Measurements from ENCODE around the gene SAYSD1. TPM values are rescaled to one million over a fixed set of nuclear protein-coding genes. Genes with fewer than 3 reads are reported as not detected.

SAYSD1 gene
- total RNA-seq, 4 donors from 2014 or later = 12.3 to 29.1 (median 18.8) TPM

DNA sequence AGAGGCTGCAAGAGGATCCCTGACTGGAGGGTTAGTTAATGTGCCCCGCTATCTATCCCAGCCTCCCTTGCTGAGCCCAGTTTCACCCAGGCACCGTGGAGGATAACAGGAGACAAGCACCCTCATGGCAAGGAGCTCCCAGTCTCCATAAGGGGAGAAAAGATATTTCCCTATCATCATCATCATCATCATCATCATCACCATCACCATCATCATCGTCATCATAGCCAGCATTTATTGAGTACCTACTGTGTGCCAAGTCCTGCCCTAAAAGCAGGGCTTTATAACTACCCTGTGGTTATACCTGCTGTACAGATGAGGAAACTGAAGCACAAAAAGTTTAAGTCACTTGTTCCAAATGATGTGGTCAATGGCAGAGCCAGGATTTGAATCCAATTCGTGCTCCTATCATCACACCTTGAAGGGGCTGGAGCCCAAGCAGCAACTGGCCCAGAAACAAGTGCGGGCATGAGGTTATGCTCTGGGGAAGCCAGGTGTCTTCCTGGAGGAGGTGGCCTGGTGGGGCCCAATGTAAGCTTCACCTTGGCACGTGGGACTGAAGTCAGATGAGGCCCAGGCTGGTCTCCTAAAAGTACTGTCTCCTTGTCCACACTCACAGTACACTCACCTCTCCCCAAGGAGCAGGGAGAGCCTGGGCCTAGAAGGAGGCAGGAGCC, 56.4 kb downstream of the SAYSD1 start:
- H3K4me3 ChIP-seq = no peak overlapping the region
- no peaks in the 10 kb centered on the region for H3K4me1 ChIP-seq
- H3K9me3 ChIP-seq = no peaks in the 10 kb centered on the region
- H3K36me3 ChIP-seq = no peaks in the 10 kb centered on the region
- H3K27me3 ChIP-seq = peaks cover 0 to 17% of the 10 kb centered on the region in 2 donors
- no peak for TF ChIP-seq EP300 (IDR thresholded peaks at IDR 0.05)
- TF ChIP-seq, protein P1, sequence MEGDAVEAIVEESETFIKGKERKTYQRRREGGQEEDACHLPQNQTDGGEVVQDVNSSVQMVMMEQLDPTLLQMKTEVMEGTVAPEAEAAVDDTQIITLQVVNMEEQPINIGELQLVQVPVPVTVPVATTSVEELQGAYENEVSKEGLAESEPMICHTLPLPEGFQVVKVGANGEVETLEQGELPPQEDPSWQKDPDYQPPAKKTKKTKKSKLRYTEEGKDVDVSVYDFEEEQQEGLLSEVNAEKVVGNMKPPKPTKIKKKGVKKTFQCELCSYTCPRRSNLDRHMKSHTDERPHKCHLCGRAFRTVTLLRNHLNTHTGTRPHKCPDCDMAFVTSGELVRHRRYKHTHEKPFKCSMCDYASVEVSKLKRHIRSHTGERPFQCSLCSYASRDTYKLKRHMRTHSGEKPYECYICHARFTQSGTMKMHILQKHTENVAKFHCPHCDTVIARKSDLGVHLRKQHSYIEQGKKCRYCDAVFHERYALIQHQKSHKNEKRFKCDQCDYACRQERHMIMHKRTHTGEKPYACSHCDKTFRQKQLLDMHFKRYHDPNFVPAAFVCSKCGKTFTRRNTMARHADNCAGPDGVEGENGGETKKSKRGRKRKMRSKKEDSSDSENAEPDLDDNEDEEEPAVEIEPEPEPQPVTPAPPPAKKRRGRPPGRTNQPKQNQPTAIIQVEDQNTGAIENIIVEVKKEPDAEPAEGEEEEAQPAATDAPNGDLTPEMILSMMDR (IDR thresholded peaks at IDR 0.05) = no peak
- no peak for TF ChIP-seq POLR2A (IDR thresholded peaks at IDR 0.05)
- DNase-seq (ENCODE audit: low spot score in 2 of 2) = no peak
- no peak overlapping the region for H3K27ac ChIP-seq
- 76 to 78% methylated on average over 6 of the region's 6 CpGs for WGBS, 2 donors

DNA sequence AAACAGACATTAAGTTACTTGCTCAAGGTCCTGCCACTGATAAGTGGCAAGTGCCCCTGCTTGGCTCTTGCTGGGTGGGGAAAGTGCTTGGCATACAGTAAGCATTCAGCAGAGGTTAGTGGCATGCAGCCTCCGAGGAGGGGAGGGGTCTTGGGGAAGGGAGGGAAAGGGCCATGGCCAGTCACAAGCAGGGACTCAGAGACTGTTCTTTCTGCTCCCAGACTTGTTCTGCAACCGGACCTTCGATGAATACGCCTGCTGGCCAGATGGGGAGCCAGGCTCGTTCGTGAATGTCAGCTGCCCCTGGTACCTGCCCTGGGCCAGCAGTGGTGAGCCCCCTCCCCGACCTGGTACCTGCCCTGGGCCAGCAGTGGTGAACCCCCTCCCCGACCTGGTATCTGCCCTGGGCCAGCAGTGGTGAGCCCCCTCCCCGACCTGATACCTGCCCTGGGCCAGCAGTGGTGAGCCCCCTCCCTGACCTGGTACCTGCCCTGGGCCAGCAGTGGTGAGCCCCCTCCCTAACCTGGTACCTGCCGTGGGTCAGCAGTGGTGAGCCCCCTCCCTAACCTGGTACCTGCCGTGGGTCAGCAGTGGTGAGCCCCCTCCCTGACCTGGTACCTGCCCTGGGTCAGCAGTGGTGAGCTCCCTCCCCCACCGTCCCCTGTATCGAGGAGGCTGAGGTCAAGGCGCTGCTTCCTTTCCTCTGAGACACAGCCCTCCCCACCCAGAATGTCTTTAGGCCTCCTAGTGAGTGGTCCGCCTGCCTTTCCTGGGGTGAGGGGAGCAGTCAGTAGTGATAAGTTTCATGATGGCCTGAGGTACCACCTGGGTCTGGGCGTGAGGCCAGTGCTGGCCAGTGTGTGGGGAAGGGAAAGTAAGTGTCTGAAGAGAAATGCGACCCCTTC, 57.5 kb downstream of the SAYSD1 start:
- Histone ChIP-seq H3K27me3 (peaks cover 0 to 20% of the 10 kb centered on the region in 2 donors), H3K36me3 (no peaks in the 10 kb centered on the region), H3K4me3 (no peak overlapping the region), H3K27ac (no peak overlapping the region), H3K4me1 (no peaks in the 10 kb centered on the region), H3K9me3 (no peaks in the 10 kb centered on the region)
- TF ChIP-seq, protein P1 (IDR thresholded peaks at IDR 0.05) = no peak
- no peak for TF ChIP-seq EP300 (IDR thresholded peaks at IDR 0.05)
- TF ChIP-seq POLR2A (IDR thresholded peaks at IDR 0.05) = no peak
- DNase-seq (ENCODE audit: low spot score in 2 of 2) = no peak
- 50 to 64% methylated on average over 15 of the region's 17 CpGs for WGBS, 2 donors

DNA sequence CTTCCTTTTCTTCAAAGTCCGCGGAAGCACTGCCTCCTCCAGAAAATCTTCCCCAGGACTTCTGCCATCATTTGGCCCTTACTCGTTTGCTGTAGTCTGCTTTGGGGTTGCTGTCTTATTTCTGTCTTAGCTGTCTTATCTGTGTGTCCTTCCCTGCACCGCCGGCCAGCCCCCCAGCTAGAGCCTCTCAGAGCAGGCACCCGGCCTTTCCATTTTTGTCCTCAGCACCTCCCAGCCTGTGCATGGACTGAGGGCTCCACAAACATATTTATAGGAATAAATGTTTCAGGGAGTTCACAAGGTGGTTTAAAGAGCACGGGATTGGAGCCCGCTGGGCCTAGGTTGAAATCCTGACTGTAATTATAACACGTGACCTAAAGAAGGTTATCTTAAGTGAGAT, 58.3 kb downstream of the SAYSD1 start:
- Histone ChIP-seq H3K9me3 (no peaks in the 10 kb centered on the region), H3K27ac (no peak overlapping the region), H3K4me3 (no peak overlapping the region), H3K4me1 (no peaks in the 10 kb centered on the region), H3K27me3 (peaks cover 0 to 27% of the 10 kb centered on the region in 2 donors), H3K36me3 (no peaks in the 10 kb centered on the region)
- WGBS, 2 donors = 89 to 90% methylated on average over 9 of the region's 9 CpGs
- TF ChIP-seq POLR2A (IDR thresholded peaks at IDR 0.05) = no peak
- TF ChIP-seq EP300 (IDR thresholded peaks at IDR 0.05) = no peak
- TF ChIP-seq, protein P1 (IDR thresholded peaks at IDR 0.05) = no peak
- no peak for DNase-seq (ENCODE audit: low spot score in 2 of 2)

DNA sequence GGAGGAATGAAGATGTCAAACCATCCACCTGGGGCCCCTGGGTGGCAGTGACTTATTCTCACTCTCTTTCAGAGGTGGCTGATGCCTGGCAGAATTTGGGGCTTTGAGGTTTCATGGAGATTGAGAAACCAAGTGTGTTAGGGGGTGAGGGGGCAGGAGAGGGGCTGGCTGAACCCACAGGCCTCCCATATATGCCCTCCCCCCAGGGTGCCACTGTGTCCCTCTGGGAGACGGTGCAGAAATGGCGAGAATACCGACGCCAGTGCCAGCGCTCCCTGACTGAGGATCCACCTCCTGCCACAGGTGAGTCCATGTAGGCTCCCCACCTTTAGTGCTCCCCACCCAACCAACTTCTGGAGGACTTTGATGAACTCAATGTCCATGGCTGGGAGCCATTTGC, 58.8 kb downstream of the SAYSD1 start:
- Histone ChIP-seq H3K4me3 (no peak overlapping the region), H3K4me1 (no peaks in the 10 kb centered on the region), H3K27ac (no peak overlapping the region), H3K9me3 (no peaks in the 10 kb centered on the region), H3K36me3 (no peaks in the 10 kb centered on the region), H3K27me3 (peaks cover 0 to 27% of the 10 kb centered on the region in 2 donors)
- 87 to 91% methylated on average over 5 of the region's 5 CpGs for WGBS, 2 donors
- no peak for DNase-seq (ENCODE audit: low spot score in 2 of 2)
- TF ChIP-seq, protein P1 (IDR thresholded peaks at IDR 0.05) = no peak
- TF ChIP-seq EP300 (IDR thresholded peaks at IDR 0.05) (no peak), POLR2A (IDR thresholded peaks at IDR 0.05) (no peak)

DNA sequence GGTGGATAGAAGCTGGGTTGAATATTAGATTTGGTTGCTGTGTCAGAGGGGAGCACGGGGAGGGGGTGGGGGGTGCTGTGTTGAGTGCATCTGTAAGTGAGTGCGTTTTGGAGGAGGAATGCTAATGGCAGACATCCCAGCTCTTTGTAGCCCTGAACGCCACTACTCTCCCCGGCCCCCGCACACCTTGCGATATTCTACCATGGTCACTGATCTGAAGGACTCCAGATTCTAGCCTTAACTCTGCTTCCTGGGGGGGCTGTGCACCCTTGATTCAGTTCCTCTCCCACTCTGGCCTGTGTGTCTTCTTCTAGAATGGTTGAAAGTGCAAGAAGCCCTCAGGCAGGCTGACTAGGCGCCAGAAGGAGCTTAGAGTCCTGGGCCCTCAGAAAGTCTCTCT, 59.3 kb downstream of the SAYSD1 start:
- no peaks in the 10 kb centered on the region for H3K4me1 ChIP-seq
- H3K4me3 ChIP-seq = no peak overlapping the region
- H3K36me3 ChIP-seq = no peaks in the 10 kb centered on the region
- peaks cover 0 to 27% of the 10 kb centered on the region in 2 donors for H3K27me3 ChIP-seq
- DNase-seq (ENCODE audit: low spot score in 2 of 2) = no peak
- H3K9me3 ChIP-seq = no peaks in the 10 kb centered on the region
- H3K27ac ChIP-seq = no peak overlapping the region
- TF ChIP-seq EP300 (IDR thresholded peaks at IDR 0.05) (no peak), POLR2A (IDR thresholded peaks at IDR 0.05) (no peak)
- TF ChIP-seq, protein P1 (IDR thresholded peaks at IDR 0.05) = no peak
- WGBS, 2 donors = 81 to 83% methylated on average over 7 of the region's 7 CpGs
